ENCODE data around the gene EPHB2. TPM values are rescaled to one million over a fixed set of nuclear protein-coding genes. Genes with fewer than 3 reads are reported as not detected.

EPHB2 gene
- total and polyA plus RNA-seq, 3 experiments from 2014 or later, result 0.22 to 0.33 TPM; not detected in 1

- Histone ChIP-seq H3K36me3 (ENCODE audit: insufficient read depth, low read length) (no peaks in the 10 kb centered on the region), H3K27me3 (ENCODE audit: insufficient read depth, low read length, poor library complexity, severe bottlenecking) (no peaks in the 10 kb centered on the region), H3K4me1 (ENCODE audit: insufficient read depth, low read length) (no peaks in the 10 kb centered on the region), H3K9me3 (ENCODE audit: low read length) (no peaks in the 10 kb centered on the region), H3K4me3 (ENCODE audit: low read length) (no peak overlapping the region), H3K27ac (ENCODE audit: low read depth, low read length) (no peak overlapping the region)
- Mint-ChIP-seq H3K27ac (no peak overlapping the region), H3K4me3 (no peak overlapping the region), H3K9me3 (no peaks in the 10 kb centered on the region), H3K27me3 (peaks cover 9 to 28% of the 10 kb centered on the region in 2 donors), H3K4me1 (no peaks in the 10 kb centered on the region), H3K36me3 (peaks cover 0 to 3% (median 0%) of the 10 kb centered on the region in 3 donors)
- ChIA-PET CTCF (interaction anchor here (1.2 kb wide), 1 partner anchor 9 kb away, joined by 3 read pairs; no protein-coding TSS in a partner anchor), POLR2A (no interaction called here)
- DNase-seq, result no peak
Measured at GRCh38 chr1:22920734-22921451, 210.3 kb downstream of the EPHB2 start.

GRCh38 chr1:22921452-22922126 is 210.9 kb downstream of the EPHB2 start:
- Mint-ChIP-seq H3K9me3 (no peaks in the 10 kb centered on the region), H3K4me3 (no peak overlapping the region), H3K27ac (no peak overlapping the region), H3K27me3 (peaks cover 11 to 29% of the 10 kb centered on the region in 2 donors), H3K36me3 (peaks cover 0 to 3% (median 0%) of the 10 kb centered on the region in 3 donors), H3K4me1 (no peaks in the 10 kb centered on the region)
- POLR2A ChIA-PET, result no interaction called here
- Histone ChIP-seq H3K4me1 (ENCODE audit: insufficient read depth, low read length) (no peaks in the 10 kb centered on the region), H3K9me3 (ENCODE audit: low read length) (no peaks in the 10 kb centered on the region), H3K4me3 (ENCODE audit: low read length) (no peak overlapping the region), H3K36me3 (ENCODE audit: insufficient read depth, low read length) (no peaks in the 10 kb centered on the region), H3K27me3 (ENCODE audit: insufficient read depth, low read length, poor library complexity, severe bottlenecking) (no peaks in the 10 kb centered on the region), H3K27ac (ENCODE audit: low read depth, low read length) (no peak overlapping the region)
- no peak for DNase-seq
- CTCF ChIA-PET, result interaction anchor here (1.2 kb wide), 1 partner anchor 8 kb away, joined by 3 read pairs; no protein-coding TSS in a partner anchor

- ChIA-PET CTCF (no interaction called here), POLR2A (no interaction called here)
- no peak overlapping the region for H3K4me3 Mint-ChIP-seq
- no peaks in the 10 kb centered on the region for H3K9me3 Mint-ChIP-seq
- DNase-seq, result no peak
- H3K27me3 Mint-ChIP-seq, result peaks cover 17 to 33% of the 10 kb centered on the region in 2 donors
- Histone ChIP-seq H3K4me3 (ENCODE audit: low read length) (no peak overlapping the region), H3K36me3 (ENCODE audit: insufficient read depth, low read length) (no peaks in the 10 kb centered on the region), H3K27ac (ENCODE audit: low read depth, low read length) (no peak overlapping the region), H3K4me1 (ENCODE audit: insufficient read depth, low read length) (no peaks in the 10 kb centered on the region), H3K27me3 (ENCODE audit: insufficient read depth, low read length, poor library complexity, severe bottlenecking) (no peaks in the 10 kb centered on the region), H3K9me3 (ENCODE audit: low read length) (no peaks in the 10 kb centered on the region)
- H3K4me1 Mint-ChIP-seq, result no peaks in the 10 kb centered on the region
- H3K27ac Mint-ChIP-seq, result no peak overlapping the region
- H3K36me3 Mint-ChIP-seq, result peaks cover 0 to 3% (median 0%) of the 10 kb centered on the region in 3 donors
Measured at GRCh38 chr1:22922640-22923039, 212.0 kb downstream of the EPHB2 start.

DNA sequence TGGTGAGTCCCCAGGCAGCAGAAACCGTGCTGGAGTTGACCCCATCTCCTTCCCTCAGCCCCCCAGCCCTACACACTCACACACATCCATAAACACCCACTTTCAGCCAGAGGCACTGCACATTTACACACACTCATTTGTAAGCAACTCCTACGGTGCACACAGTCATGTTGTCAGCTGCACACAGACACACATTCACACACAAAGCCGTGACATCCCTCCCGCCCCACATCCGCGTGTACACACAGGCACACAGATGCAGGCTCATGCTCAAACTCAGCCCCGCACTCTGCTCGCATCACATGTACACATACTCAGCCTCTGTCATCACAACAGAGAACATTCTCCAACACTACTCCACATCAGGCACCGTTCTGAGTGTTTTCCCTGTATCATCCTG is 214.5 kb downstream of the EPHB2 start:
- ChIA-PET POLR2A (no interaction called here), CTCF (no interaction called here)
- H3K27ac ChIP-seq (ENCODE audit: low read depth, low read length), result no peak overlapping the region
- H3K9me3 ChIP-seq (ENCODE audit: low read length), result no peaks in the 10 kb centered on the region
- peaks cover 0 to 3% (median 0%) of the 10 kb centered on the region in 3 donors for H3K36me3 Mint-ChIP-seq
- no peak overlapping the region for H3K4me3 Mint-ChIP-seq
- H3K4me3 ChIP-seq (ENCODE audit: low read length), result no peak overlapping the region
- DNase-seq, result no peak
- no peaks in the 10 kb centered on the region for H3K4me1 ChIP-seq (ENCODE audit: insufficient read depth, low read length)
- H3K27me3 ChIP-seq (ENCODE audit: insufficient read depth, low read length, poor library complexity, severe bottlenecking), result no peaks in the 10 kb centered on the region
- H3K9me3 Mint-ChIP-seq, result no peaks in the 10 kb centered on the region
- H3K27me3 Mint-ChIP-seq, result peaks cover 23 to 50% of the 10 kb centered on the region in 2 donors
- no peaks in the 10 kb centered on the region for H3K4me1 Mint-ChIP-seq
- H3K36me3 ChIP-seq (ENCODE audit: insufficient read depth, low read length), result no peaks in the 10 kb centered on the region
- peak overlapping the region in 1 of 8 donors; percentile 83 for H3K27ac Mint-ChIP-seq

- no peaks in the 10 kb centered on the region for H3K36me3 ChIP-seq (ENCODE audit: insufficient read depth, low read length)
- CTCF ChIA-PET, result interaction anchor here (0.7 kb wide), 1 partner anchor 9 kb away, joined by 3 read pairs; no protein-coding TSS in a partner anchor
- no peaks in the 10 kb centered on the region for H3K4me1 ChIP-seq (ENCODE audit: insufficient read depth, low read length)
- no peak overlapping the region for H3K27ac ChIP-seq (ENCODE audit: low read depth, low read length)
- Mint-ChIP-seq H3K4me3 (no peak overlapping the region), H3K9me3 (no peaks in the 10 kb centered on the region), H3K4me1 (no peaks in the 10 kb centered on the region), H3K27ac (no peak overlapping the region), H3K36me3 (no peaks in the 10 kb centered on the region), H3K27me3 (peaks cover 27 to 35% of the 10 kb centered on the region in 2 donors)
- H3K9me3 ChIP-seq (ENCODE audit: low read length), result no peaks in the 10 kb centered on the region
- DNase-seq, result peak in 1 of 5 donors; percentile 7
- no peaks in the 10 kb centered on the region for H3K27me3 ChIP-seq (ENCODE audit: insufficient read depth, low read length, poor library complexity, severe bottlenecking)
- H3K4me3 ChIP-seq (ENCODE audit: low read length), result no peak overlapping the region
- POLR2A ChIA-PET, result no interaction called here
Measured at GRCh38 chr1:22930240-22930912, 219.7 kb downstream of the EPHB2 start.

- no peaks in the 10 kb centered on the region for H3K4me1 ChIP-seq (ENCODE audit: insufficient read depth, low read length)
- no peak overlapping the region for H3K4me3 Mint-ChIP-seq
- CTCF ChIA-PET, result no interaction called here
- no peaks in the 10 kb centered on the region for H3K27me3 ChIP-seq (ENCODE audit: insufficient read depth, low read length, poor library complexity, severe bottlenecking)
- POLR2A ChIA-PET, result no interaction called here
- H3K9me3 Mint-ChIP-seq, result no peaks in the 10 kb centered on the region
- no peaks in the 10 kb centered on the region for H3K36me3 ChIP-seq (ENCODE audit: insufficient read depth, low read length)
- H3K27ac Mint-ChIP-seq, result no peak overlapping the region
- H3K27ac ChIP-seq (ENCODE audit: low read depth, low read length), result no peak overlapping the region
- H3K4me3 ChIP-seq (ENCODE audit: low read length), result no peak overlapping the region
- no peaks in the 10 kb centered on the region for H3K36me3 Mint-ChIP-seq
- no peaks in the 10 kb centered on the region for H3K9me3 ChIP-seq (ENCODE audit: low read length)
- peaks cover 16 to 20% of the 10 kb centered on the region in 2 donors for H3K27me3 Mint-ChIP-seq
- no peak for DNase-seq
- H3K4me1 Mint-ChIP-seq, result no peaks in the 10 kb centered on the region
Measured at GRCh38 chr1:22932803-22933470, 222.3 kb downstream of the EPHB2 start.

DNA sequence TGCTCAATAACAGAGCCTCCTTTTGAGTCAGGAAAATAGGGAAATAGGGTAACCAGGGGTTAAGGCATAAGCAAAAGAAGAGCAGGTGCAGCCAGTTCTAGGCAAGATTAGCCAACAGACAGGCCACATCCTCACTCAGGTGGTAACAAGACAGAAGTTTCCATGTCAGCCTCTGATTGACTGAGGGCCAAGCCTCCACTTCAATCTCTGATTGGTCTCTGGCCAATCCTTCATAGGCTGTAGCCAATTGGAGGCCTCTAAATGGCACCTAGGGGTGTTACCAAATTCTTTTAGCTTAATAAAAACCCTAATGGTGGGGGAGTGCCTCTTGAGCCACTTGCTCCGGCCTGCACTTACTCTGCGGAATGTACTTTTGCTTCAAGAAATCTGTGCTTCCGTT is 224.8 kb downstream of the EPHB2 start:
- no peak for DNase-seq
- Histone ChIP-seq H3K27me3 (ENCODE audit: insufficient read depth, low read length, poor library complexity, severe bottlenecking) (no peaks in the 10 kb centered on the region), H3K9me3 (ENCODE audit: low read length) (no peaks in the 10 kb centered on the region), H3K4me1 (ENCODE audit: insufficient read depth, low read length) (no peaks in the 10 kb centered on the region), H3K4me3 (ENCODE audit: low read length) (no peak overlapping the region), H3K36me3 (ENCODE audit: insufficient read depth, low read length) (no peaks in the 10 kb centered on the region), H3K27ac (ENCODE audit: low read depth, low read length) (no peak overlapping the region)
- no peaks in the 10 kb centered on the region for H3K4me1 Mint-ChIP-seq
- H3K36me3 Mint-ChIP-seq, result peaks cover 0 to 6% (median 0%) of the 10 kb centered on the region in 3 donors
- ChIA-PET CTCF (no interaction called here), POLR2A (no interaction called here)
- H3K9me3 Mint-ChIP-seq, result peaks cover 6 to 8% (median 8%) of the 10 kb centered on the region in 5 donors
- H3K27me3 Mint-ChIP-seq, result peaks cover 12 to 20% of the 10 kb centered on the region in 2 donors
- H3K27ac Mint-ChIP-seq, result no peak overlapping the region
- H3K4me3 Mint-ChIP-seq, result no peak overlapping the region
